Psoas muscle (tissue), 8 donors: ENCODE data around the gene PRPF40A. TPM values are rescaled to one million over a fixed set of nuclear protein-coding genes. Genes with fewer than 3 reads are reported as not detected.
"Not testable (repeated sequence)": the region's sequence is repeated elsewhere in the genome, so short reads cannot be mapped to it uniquely, and the experiment has no call there.

Experiments used
- ATAC-seq, 4 donors: fragments of 200-7000 bp; cut with Tn5 transposase; one replicate each; pipeline ENCODE4 v1.9.1; 2020; ENCODE audit warnings: moderate library complexity in 3 of 4, mild to moderate bottlenecking in 2 of 4
- DNase-seq, 2 donors: peaks; one replicate each; pipeline ENCODE4 v3.0.0-alpha.2; 2020
- H3K27ac ChIP-seq: fragments of 200-600 bp; one replicate; pipeline ENCODE4 v1.8.0; 2022
- H3K27me3 ChIP-seq, 3 donors: fragments of 200-600 bp in 1 of 3; one replicate each; pipeline versions ENCODE4 v1.6.1 to v1.8.0; 2013 to 2022; ENCODE audit warnings: low read length in 2 of 3, mild to moderate bottlenecking in 2 of 3, moderate library complexity in 1 of 3; ENCODE audit not compliant: insufficient read depth in 3 of 3
- H3K36me3 ChIP-seq, 2 donors: fragments of 200-600 bp in 1 of 2; one replicate each; pipeline versions ENCODE4 v1.6.1 to v1.8.0; 2013 to 2022; ENCODE audit warnings: low read depth in 1 of 2, mild to moderate bottlenecking in 1 of 2, moderate library complexity in 1 of 2; ENCODE audit not compliant: insufficient read depth in 1 of 2
- H3K4me1 ChIP-seq: fragments of 200-600 bp; one replicate; pipeline ENCODE4 v1.8.0; 2022
- H3K4me3 ChIP-seq: fragments of 200-600 bp; one replicate; pipeline ENCODE4 v1.8.0; 2022; ENCODE audit warnings: mild to moderate bottlenecking
- H3K9me3 ChIP-seq: fragments of 200-600 bp; one replicate; pipeline ENCODE4 v1.8.0; 2022
- WGBS, 3 donors: extraction: QIAGEN DNeasy Blood & Tissue Kit; methylation state at CpG; one replicate each; pipeline versions ENCODE4 v1.1.6 to v1.1.7; 2013; 5-methylcytosine and 5-hydroxymethylcytosine counted together
- intact Hi-C, 2 donors: fragments of 100-400 bp; cut with DNase I; formaldehyde crosslinking; loops; one replicate each; pipeline versions ENCODE4 v1.11.0 to v1.14.2; 2022
- polyA plus RNA-seq, 3 donors: library from polyadenylated mRNA; stranded (reverse); fragments of 200-250 nt; gene quantifications; one replicate each; pipeline ENCODE4 v1.2.3, GENCODE V29; 2013
- total RNA-seq, 4 donors: library from RNA; stranded (reverse); fragmentation: NEBNext Ultra II Directional in 2 of 4; extraction: Animal tissue kit (Norgen Biotek cat#: 25700) in 2 of 4; gene quantifications; one replicate each; pipeline versions ENCODE4 v1.2.1 to v1.2.4, GENCODE V29; 2021 to 2023
- TF ChIP-seq, protein P1 (sequence below): fragments of 200-600 bp; IDR thresholded peaks from one replicate; pipeline ENCODE4 v1.8.0; 2022; ENCODE audit warnings: antibody characterized with exemption
- donor health status: healthy with polysubstance abuse.
- donor health status: DM: no; HTN: no; CAD: no; lungs with moderate emphysema.
- donor health status: Bipolar disorder and iron deficiency.
- donor health status: healthy.
- donor health status: DM: yes; HTN: yes; CAD: no.
- donor health status: DM: no; HTN: no; CAD: no.
- donor health status: DM: no; HTN: no; CAD: no.
- donor health status: DM: yes; HTN: yes; CAD: no.

Gene PRPF40A
- total and polyA plus RNA-seq, 7 donors, result 19.6 to 53.7 (median 39.6) TPM

DNA sequence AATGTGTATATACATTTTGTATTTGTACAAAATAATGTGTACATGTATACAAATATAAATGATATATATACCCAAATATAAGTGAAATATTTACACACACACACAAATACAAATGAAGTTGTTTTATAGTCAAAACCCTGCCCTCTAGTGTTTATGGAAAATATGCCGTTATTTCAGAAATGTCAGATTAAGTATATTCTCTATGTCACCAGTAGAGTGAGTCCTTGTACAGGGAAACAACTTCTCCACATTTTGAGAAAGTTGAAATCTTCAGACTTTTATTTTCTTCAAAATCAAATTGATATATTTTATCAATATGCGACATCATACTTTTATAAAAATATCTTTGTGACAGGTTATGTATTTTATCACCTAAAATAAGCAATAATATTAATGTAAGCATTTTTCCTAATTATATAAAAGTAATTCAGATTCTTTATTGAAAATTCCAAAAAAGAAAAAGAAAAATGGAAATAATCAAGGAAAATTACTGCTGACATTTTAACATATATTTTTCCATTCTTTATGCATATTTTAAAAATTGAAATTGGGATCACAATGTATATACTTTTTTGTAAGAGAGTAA is 23.6 kb upstream of the PRPF40A start:
- intact Hi-C loops, result no loop called here
- H3K36me3 ChIP-seq, result peaks cover 3 to 19% of the 10 kb centered on the region in 2 donors
- peak in 1 of 4 donors; percentile 49 for ATAC-seq

GRCh38 chr2:152739705-152740104 is 22.4 kb upstream of the PRPF40A start:
- H3K9me3 ChIP-seq, ATAC-seq, H3K27ac ChIP-seq, H3K4me1 ChIP-seq, H3K4me3 ChIP-seq, DNase-seq, intact Hi-C loops, H3K27me3 ChIP-seq: not testable (repeated sequence)
- peaks cover 3 to 30% of the 10 kb centered on the region in 2 donors for H3K36me3 ChIP-seq
- 81 to 94% (median 88%) methylated on average over 1 of the region's 1 CpG for WGBS, 3 donors

More for the DNA sequence above, 23.6 kb upstream of the PRPF40A start:
- no peak for DNase-seq
- no peak overlapping the region for H3K27ac ChIP-seq
- no peaks in the 10 kb centered on the region for H3K9me3 ChIP-seq
- H3K4me1 ChIP-seq, result no peaks in the 10 kb centered on the region
- H3K27me3 ChIP-seq, result no peaks in the 10 kb centered on the region
- no peak overlapping the region for H3K4me3 ChIP-seq
- WGBS, 3 donors, result 53 to 59% (median 54%) methylated on average over 2 of the region's 2 CpGs
- TF ChIP-seq, protein P1, sequence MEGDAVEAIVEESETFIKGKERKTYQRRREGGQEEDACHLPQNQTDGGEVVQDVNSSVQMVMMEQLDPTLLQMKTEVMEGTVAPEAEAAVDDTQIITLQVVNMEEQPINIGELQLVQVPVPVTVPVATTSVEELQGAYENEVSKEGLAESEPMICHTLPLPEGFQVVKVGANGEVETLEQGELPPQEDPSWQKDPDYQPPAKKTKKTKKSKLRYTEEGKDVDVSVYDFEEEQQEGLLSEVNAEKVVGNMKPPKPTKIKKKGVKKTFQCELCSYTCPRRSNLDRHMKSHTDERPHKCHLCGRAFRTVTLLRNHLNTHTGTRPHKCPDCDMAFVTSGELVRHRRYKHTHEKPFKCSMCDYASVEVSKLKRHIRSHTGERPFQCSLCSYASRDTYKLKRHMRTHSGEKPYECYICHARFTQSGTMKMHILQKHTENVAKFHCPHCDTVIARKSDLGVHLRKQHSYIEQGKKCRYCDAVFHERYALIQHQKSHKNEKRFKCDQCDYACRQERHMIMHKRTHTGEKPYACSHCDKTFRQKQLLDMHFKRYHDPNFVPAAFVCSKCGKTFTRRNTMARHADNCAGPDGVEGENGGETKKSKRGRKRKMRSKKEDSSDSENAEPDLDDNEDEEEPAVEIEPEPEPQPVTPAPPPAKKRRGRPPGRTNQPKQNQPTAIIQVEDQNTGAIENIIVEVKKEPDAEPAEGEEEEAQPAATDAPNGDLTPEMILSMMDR, result peak; percentile 59

DNA sequence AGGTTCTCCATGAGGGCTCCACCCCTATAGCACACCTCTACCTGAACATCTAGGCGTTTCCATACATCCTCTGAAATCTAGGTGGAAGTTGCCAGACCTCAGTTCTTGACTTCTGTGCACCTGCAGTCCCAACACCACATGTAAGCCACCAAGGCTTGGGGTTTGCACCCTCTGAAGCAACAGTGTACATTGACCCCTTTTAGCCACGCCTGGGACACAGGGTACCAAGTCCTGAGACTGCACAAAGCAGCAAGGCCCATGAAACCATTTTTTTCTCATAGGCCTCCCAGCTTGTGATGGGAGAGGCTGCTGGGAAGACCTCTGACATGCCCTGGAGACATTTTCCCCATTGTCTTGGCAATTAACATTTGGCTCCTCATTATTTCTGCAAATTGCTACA is 21.2 kb upstream of the PRPF40A start:
- no peaks in the 10 kb centered on the region for H3K27me3 ChIP-seq
- H3K9me3 ChIP-seq, result no peaks in the 10 kb centered on the region
- H3K27ac ChIP-seq, result no peak overlapping the region
- no peak for DNase-seq
- 97 to 100% (median 98%) methylated on average over 2 of the region's 2 CpGs for WGBS, 3 donors
- no peaks in the 10 kb centered on the region for H3K4me1 ChIP-seq
- TF ChIP-seq, protein P1, result no peak
- no peak overlapping the region for H3K4me3 ChIP-seq
- ATAC-seq, result no peak
- H3K36me3 ChIP-seq, result peaks cover 3 to 30% of the 10 kb centered on the region in 2 donors
- intact Hi-C loops, result no loop called here

DNA sequence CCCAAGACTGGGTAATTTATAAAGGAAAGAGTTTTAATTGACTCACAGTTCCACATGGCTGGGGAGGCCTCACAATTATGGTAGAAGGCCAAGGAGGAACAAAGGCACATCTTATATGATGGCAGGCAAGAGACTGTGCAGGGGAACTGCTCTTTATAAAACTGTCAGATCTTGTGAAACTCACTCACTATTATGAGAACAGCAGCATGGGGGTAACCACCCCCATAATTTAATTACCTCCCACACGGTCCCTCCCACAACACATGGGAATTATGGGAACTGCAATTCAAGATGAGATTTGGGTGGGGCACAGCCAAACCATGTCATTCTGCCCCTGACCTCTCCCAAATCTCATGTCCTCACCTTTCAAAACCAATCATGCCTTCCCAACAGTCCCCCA is 20.2 kb upstream of the PRPF40A start:
- ATAC-seq, DNase-seq, H3K4me3 ChIP-seq, intact Hi-C loops, H3K27ac ChIP-seq, H3K4me1 ChIP-seq, H3K9me3 ChIP-seq, H3K27me3 ChIP-seq: not testable (repeated sequence)
- WGBS, 3 donors, result 75 to 95% (median 87%) methylated on average over 1 of the region's 1 CpG
- H3K36me3 ChIP-seq, result peaks cover 3 to 30% of the 10 kb centered on the region in 2 donors

GRCh38 chr2:152730591-152731333 is 13.5 kb upstream of the PRPF40A start:
- no peak overlapping the region for H3K4me3 ChIP-seq
- H3K36me3 ChIP-seq, result peaks cover 0 to 10% of the 10 kb centered on the region in 2 donors
- peak; percentile 59 to 65 (median 60) for ATAC-seq
- peaks cover 3% of the 10 kb centered on the region for H3K4me1 ChIP-seq
- no peaks in the 10 kb centered on the region for H3K9me3 ChIP-seq
- no peak overlapping the region for H3K27ac ChIP-seq
- 94 to 97% (median 97%) methylated on average over 1 of the region's 1 CpG for WGBS, 3 donors
- no peaks in the 10 kb centered on the region for H3K27me3 ChIP-seq
- TF ChIP-seq, protein P1, result no peak
- intact Hi-C loops, result no loop called here
- no peak for DNase-seq
